A549 (cell line): ENCODE data around the gene NUP205. TPM values are rescaled to one million over a fixed set of nuclear protein-coding genes. Genes with fewer than 3 reads are reported as not detected.

ENCODE experiments used
- ATAC-seq, 2 experiments: fragments of 200-7000 bp in 1 of 2; fragments of >200 bp in 1 of 2; cut with Nextera tagmentation in 1 of 2; cut with Tn5 transposase in 1 of 2; 3 replicates each; pipeline versions ENCODE4 v1.8.0 to v1.9.1; 2018 to 2020; ENCODE audit warnings: mild to moderate bottlenecking in 1 of 2, moderate library complexity in 1 of 2
- CTCF ChIA-PET: fragments of 300-600 bp; sonication (Branson Sonifier 250); formaldehyde crosslinking; extraction: SDS; loops from one replicate; lab custom pipeline; 2021; ENCODE audit warnings: antibody characterized with exemption, inconsistent platforms; lab: Yijun Ruan, JAX
- POLR2A ChIA-PET: fragments of 350-600 bp; formaldehyde crosslinking; extraction: SDS; loops from one replicate; lab custom pipeline; 2021; ENCODE audit warnings: antibody characterized with exemption, inconsistent platforms; lab: Yijun Ruan, JAX
- DNase-seq, 2 experiments: peaks; one replicate each; pipeline versions ENCODE4 v3.0.0 to v3.0.0-alpha.2; 2011 to 2016; ENCODE audit warnings: low read depth in 1 of 2, low spot score in 1 of 2
- FAIRE-seq: peaks from 2 replicates; lab custom pipeline; 2011; peaks lifted over from hg19 to GRCh38; lab: Jason Lieb, UNC
- H3K27ac ChIP-seq, 2 experiments: fragments of >200 bp; sonication (Bioruptor Twin); formaldehyde crosslinking; 3 replicates each; pipeline ENCODE4 v1.5.1; 2016 to 2017
- H3K4me1 ChIP-seq: fragments of >200 bp; sonication (Bioruptor Twin); formaldehyde crosslinking; 3 replicates; pipeline ENCODE4 v1.6.1; 2016
- H3K4me2 ChIP-seq: fragments of >200 bp; sonication (Bioruptor Twin); formaldehyde crosslinking; 3 replicates; pipeline ENCODE4 v1.6.1; 2016
- H3K4me3 ChIP-seq: fragments of >200 bp; sonication (Bioruptor Twin); formaldehyde crosslinking; 3 replicates; pipeline ENCODE4 v1.5.1; 2016
- H3K9me3 ChIP-seq: fragments of >200 bp; sonication (Bioruptor Twin); formaldehyde crosslinking; 3 replicates; pipeline ENCODE4 v1.6.1; 2016
- CEBPB ChIP-seq, 2 experiments: fragments of >200 bp in 1 of 2; sonication (Bioruptor Twin) in 1 of 2; formaldehyde crosslinking in 1 of 2; IDR thresholded peaks; 2 replicates each; pipeline ENCODE4 v1.6.1; 2012 to 2016
- CHD2 ChIP-seq: fragments of 150-350 bp; IDR thresholded peaks from 2 replicates; pipeline ENCODE4 v1.6.1; 2014; ENCODE audit warnings: low read length; ENCODE audit not compliant: partially characterized antibody
- EHMT2 ChIP-seq: fragments of 200-600 bp; sonication (generic); IDR thresholded peaks from 2 replicates; pipeline ENCODE4 v1.6.1; 2016; ENCODE audit warnings: antibody characterized with exemption, low read depth, mild to moderate bottlenecking, moderate library complexity
- ESRRA ChIP-seq: fragments of 150-350 bp; IDR thresholded peaks from 2 replicates; pipeline ENCODE4 v1.6.1; 2014; ENCODE audit warnings: mild to moderate bottlenecking, low read length, borderline replicate concordance
- FOSB ChIP-seq: fragments of 250-450 bp; sonication (Bioruptor Pico); IDR thresholded peaks from 2 replicates; pipeline ENCODE4 v1.5.0; 2020; ENCODE audit warnings: mild to moderate bottlenecking, moderate library complexity
- GATA3 ChIP-seq: IDR thresholded peaks from 2 replicates; pipeline ENCODE4 v1.6.1; 2012; ENCODE audit warnings: borderline replicate concordance
- HDAC2 ChIP-seq: fragments of 200-600 bp; sonication (generic); IDR thresholded peaks from 2 replicates; pipeline ENCODE4 v1.6.1; 2016
- JUN ChIP-seq, 2 experiments: fragments of >200 bp; sonication (Bioruptor Twin); formaldehyde crosslinking; IDR thresholded peaks; 2 replicates in 1 of 2; 3 replicates in 1 of 2; pipeline ENCODE4 v1.6.1; 2016 to 2017
- MAFK ChIP-seq: fragments of 450-650 bp; IDR thresholded peaks from 2 replicates; pipeline ENCODE4 v1.6.1; 2014; ENCODE audit not compliant: partially characterized antibody
- MAZ ChIP-seq: fragments of 150-350 bp; IDR thresholded peaks from 2 replicates; pipeline ENCODE4 v1.6.1; 2014; ENCODE audit warnings: antibody characterized with exemption, low read depth, low read length, borderline replicate concordance
- PHF8 ChIP-seq: fragments of 200-600 bp; sonication (generic); IDR thresholded peaks from 2 replicates; pipeline ENCODE4 v1.6.1; 2016; ENCODE audit warnings: low read depth, mild to moderate bottlenecking, antibody characterized with exemption, moderate library complexity, borderline replicate concordance
- RAD21 ChIP-seq, 2 experiments: fragments of >200 bp in 1 of 2; sonication (Bioruptor Twin) in 1 of 2; formaldehyde crosslinking in 1 of 2; IDR thresholded peaks in 1 of 2; conservative IDR thresholded peaks in 1 of 2; 2 replicates in 1 of 2; 3 replicates in 1 of 2; pipeline ENCODE4 v1.6.1; 2012 to 2018; ENCODE audit warnings: inconsistent platforms in 1 of 2
- SMC3 ChIP-seq: fragments of >200 bp; sonication (Bioruptor Twin); formaldehyde crosslinking; IDR thresholded peaks from 3 replicates; pipeline ENCODE4 v1.6.1; 2018; ENCODE audit warnings: inconsistent platforms
- ZFP36 ChIP-seq: fragments of 450-650 bp; IDR thresholded peaks from 2 replicates; pipeline ENCODE4 v1.6.1; 2014; ENCODE audit warnings: borderline replicate concordance; ENCODE audit not compliant: partially characterized antibody
- ZNF302 ChIP-seq: fragments of 250-450 bp; sonication (Bioruptor Pico); IDR thresholded peaks from 2 replicates; pipeline ENCODE4 v1.9.0; 2021; ENCODE audit warnings: inconsistent platforms, mild to moderate bottlenecking, moderate library complexity
- WGBS: methylation state at CpG from one replicate; pipeline ENCODE4 v1.1.6; 2017; ENCODE audit errors: missing lambda C conversion rate; 5-methylcytosine and 5-hydroxymethylcytosine counted together
- polyA plus RNA-seq, 4 experiments: library from polyadenylated mRNA; depleted of rRNA in 3 of 4; stranded (reverse); fragments of >200 nt; fragmentation: RNase III in 1 of 4; extraction: RNeasy Plus Mini Kit Qiagen cat#74134 plus additional on column Dnase treatment in 1 of 4; gene quantifications; 2 replicates in 3 of 4; 3 replicates in 1 of 4; pipeline ENCODE4 v1.2.3, GENCODE V29; 2011 to 2017
- TF ChIP-seq, protein P1 (sequence below): IDR thresholded peaks from 2 replicates; pipeline ENCODE4 v1.6.1; 2012; ENCODE audit warnings: low read depth, borderline replicate concordance
- TF ChIP-seq, protein P2 (sequence below): IDR thresholded peaks from 2 replicates; pipeline ENCODE4 v1.6.1; 2012
- TF ChIP-seq, protein P3 (sequence below): fragments of 200-600 bp; sonication (generic); IDR thresholded peaks from 2 replicates; pipeline ENCODE4 v1.6.1; 2016; ENCODE audit warnings: antibody characterized with exemption, mild to moderate bottlenecking, moderate library complexity
- TF ChIP-seq, protein P4 (sequence below): IDR thresholded peaks from 2 replicates; pipeline ENCODE4 v1.6.1; 2012
- TF ChIP-seq, protein P5 (sequence below): fragments of >200 bp; sonication (Bioruptor Twin); formaldehyde crosslinking; IDR thresholded peaks from 2 replicates; pipeline ENCODE4 v1.6.1; 2016

The NUP205 gene
- polyA plus RNA-seq, 2 of the 4 experiments (the other 2 are of a cell fraction): 55.0 to 119 TPM

DNA sequence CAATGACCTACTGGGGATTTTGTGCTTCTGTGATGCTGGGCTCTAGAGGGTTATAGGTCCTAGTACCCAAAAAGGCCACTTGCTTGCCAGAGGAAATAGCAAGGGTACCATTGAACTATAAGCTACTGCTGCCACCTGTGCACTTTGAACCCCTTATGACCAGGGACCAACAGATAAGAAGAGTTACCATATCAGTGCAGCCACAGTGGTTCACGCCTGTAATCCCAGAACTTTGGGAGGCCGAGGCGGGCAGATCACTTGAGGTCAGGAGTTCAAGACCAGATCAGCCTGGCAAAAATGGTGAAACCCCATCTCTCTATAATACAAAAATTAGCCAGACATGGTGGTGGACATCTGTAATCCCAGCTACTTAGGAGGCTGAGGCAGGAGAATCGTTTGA, 32.3 kb upstream of the NUP205 start:
- ATAC-seq: no peak
- Histone ChIP-seq H3K27ac (no peak overlapping the region), H3K4me2 (no peak overlapping the region), H3K4me3 (no peak overlapping the region), H3K9me3 (no peaks in the 10 kb centered on the region), H3K4me1 (peaks cover 7% of the 10 kb centered on the region)
- CTCF ChIA-PET: interaction anchor here (1.1 to 2.0 kb wide), 3 partner anchors 11 to 251 kb away, joined by 3 to 8 read pairs (median 3); no protein-coding TSS in a partner anchor
- FAIRE-seq: no peak
- POLR2A ChIA-PET: no interaction called here
- 85% methylated on average over 4 of the region's 4 CpGs for WGBS
- no peak for DNase-seq
- TF ChIP-seq, protein P1, sequence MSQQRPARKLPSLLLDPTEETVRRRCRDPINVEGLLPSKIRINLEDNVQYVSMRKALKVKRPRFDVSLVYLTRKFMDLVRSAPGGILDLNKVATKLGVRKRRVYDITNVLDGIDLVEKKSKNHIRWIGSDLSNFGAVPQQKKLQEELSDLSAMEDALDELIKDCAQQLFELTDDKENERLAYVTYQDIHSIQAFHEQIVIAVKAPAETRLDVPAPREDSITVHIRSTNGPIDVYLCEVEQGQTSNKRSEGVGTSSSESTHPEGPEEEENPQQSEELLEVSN: no peak
- TF ChIP-seq MAFK: no peak
- TF ChIP-seq PHF8: no peak

DNA sequence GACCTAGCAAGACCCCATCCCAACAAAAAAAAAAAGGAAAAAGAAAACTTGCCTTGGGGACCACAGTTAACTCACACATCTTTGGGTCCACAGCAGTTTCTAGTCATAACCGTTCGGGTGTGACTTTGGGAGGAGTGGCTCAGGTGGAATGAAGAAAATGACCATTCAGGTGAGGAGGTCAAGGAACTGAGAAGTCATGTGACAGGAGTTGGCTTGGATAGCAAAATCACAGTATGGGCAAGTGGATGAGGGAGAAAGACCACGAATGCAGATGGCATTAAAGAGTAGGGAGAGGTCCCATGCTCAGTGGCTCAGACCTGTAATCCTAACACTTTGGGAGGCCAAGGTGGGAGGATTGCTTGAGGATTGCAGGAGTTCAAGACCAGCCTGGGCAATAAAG, 30.7 kb upstream of the NUP205 start:
- no peak for TF ChIP-seq ZNF302 (CRISPR knock-in tag)
- no peak for TF ChIP-seq CHD2
- TF ChIP-seq RAD21 (conservative IDR thresholded peaks at IDR 0.05 in 1 of 2, IDR thresholded peaks at IDR 0.05 in 1 of 2): no peak
- TF ChIP-seq, protein P2, sequence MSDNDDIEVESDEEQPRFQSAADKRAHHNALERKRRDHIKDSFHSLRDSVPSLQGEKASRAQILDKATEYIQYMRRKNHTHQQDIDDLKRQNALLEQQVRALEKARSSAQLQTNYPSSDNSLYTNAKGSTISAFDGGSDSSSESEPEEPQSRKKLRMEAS: no peak
- TF ChIP-seq, protein P3, sequence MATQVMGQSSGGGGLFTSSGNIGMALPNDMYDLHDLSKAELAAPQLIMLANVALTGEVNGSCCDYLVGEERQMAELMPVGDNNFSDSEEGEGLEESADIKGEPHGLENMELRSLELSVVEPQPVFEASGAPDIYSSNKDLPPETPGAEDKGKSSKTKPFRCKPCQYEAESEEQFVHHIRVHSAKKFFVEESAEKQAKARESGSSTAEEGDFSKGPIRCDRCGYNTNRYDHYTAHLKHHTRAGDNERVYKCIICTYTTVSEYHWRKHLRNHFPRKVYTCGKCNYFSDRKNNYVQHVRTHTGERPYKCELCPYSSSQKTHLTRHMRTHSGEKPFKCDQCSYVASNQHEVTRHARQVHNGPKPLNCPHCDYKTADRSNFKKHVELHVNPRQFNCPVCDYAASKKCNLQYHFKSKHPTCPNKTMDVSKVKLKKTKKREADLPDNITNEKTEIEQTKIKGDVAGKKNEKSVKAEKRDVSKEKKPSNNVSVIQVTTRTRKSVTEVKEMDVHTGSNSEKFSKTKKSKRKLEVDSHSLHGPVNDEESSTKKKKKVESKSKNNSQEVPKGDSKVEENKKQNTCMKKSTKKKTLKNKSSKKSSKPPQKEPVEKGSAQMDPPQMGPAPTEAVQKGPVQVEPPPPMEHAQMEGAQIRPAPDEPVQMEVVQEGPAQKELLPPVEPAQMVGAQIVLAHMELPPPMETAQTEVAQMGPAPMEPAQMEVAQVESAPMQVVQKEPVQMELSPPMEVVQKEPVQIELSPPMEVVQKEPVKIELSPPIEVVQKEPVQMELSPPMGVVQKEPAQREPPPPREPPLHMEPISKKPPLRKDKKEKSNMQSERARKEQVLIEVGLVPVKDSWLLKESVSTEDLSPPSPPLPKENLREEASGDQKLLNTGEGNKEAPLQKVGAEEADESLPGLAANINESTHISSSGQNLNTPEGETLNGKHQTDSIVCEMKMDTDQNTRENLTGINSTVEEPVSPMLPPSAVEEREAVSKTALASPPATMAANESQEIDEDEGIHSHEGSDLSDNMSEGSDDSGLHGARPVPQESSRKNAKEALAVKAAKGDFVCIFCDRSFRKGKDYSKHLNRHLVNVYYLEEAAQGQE: no peak
- TF ChIP-seq, protein P4, sequence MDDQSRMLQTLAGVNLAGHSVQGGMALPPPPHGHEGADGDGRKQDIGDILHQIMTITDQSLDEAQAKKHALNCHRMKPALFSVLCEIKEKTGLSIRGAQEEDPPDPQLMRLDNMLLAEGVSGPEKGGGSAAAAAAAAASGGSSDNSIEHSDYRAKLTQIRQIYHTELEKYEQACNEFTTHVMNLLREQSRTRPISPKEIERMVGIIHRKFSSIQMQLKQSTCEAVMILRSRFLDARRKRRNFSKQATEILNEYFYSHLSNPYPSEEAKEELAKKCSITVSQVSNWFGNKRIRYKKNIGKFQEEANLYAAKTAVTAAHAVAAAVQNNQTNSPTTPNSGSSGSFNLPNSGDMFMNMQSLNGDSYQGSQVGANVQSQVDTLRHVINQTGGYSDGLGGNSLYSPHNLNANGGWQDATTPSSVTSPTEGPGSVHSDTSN: no peak
- no peak for TF ChIP-seq EHMT2
- TF ChIP-seq ESRRA: no peak
- TF ChIP-seq HDAC2: no peak
- WGBS: 42% methylated on average over 3 of the region's 3 CpGs
- Histone ChIP-seq H3K9me3 (no peaks in the 10 kb centered on the region), H3K4me2 (no peak overlapping the region), H3K4me3 (no peak overlapping the region), H3K4me1 (no peaks in the 10 kb centered on the region), H3K27ac (no peak overlapping the region)
- CTCF ChIA-PET: no interaction called here
- ATAC-seq: no peak
- FAIRE-seq: no peak
- POLR2A ChIA-PET: no interaction called here
- DNase-seq: no peak

DNA sequence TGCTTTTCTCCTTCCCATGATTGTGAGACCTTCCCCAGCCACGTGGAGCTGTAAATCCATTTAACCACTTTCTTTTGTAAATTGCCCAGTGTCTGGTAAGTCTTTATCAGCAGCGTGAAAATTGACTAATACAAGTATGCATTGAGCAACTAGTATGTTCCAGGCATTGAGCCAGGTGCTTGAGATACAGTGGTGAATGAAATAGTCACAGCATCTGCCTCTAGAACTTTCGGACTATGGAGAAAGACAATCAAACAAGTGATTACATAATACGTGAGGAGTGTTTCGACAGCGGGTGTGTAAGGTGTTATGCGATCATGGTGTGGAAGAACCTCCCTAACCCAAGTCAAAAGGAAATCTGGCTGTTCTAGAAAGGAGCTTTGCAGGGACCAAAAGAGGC, 21.6 kb upstream of the NUP205 start:
- POLR2A ChIA-PET: no interaction called here
- 36% methylated on average over 7 of the region's 7 CpGs for WGBS
- H3K27ac ChIP-seq: no peak overlapping the region
- peak; percentile 43 to 77; a peak in 5 of 6 replicates for ATAC-seq
- no peak overlapping the region for H3K4me3 ChIP-seq
- DNase-seq: peak in 1 of 2 experiments; percentile 46
- TF ChIP-seq, protein P5, sequence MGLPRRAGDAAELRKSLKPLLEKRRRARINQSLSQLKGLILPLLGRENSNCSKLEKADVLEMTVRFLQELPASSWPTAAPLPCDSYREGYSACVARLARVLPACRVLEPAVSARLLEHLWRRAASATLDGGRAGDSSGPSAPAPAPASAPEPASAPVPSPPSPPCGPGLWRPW: peak; percentile 44; the same call in 1 of the 2 replicates
- TF ChIP-seq GATA3 (no peak), RAD21 (conservative IDR thresholded peaks at IDR 0.05 in 1 of 2, IDR thresholded peaks at IDR 0.05 in 1 of 2) (no peak), FOSB (CRISPR knock-in tag) (no peak), MAFK (no peak), CEBPB (IDR thresholded peaks at IDR 0.05) (peak; percentile 64 to 72; a peak in 2 of 4 replicates), MAZ (no peak), ZFP36 (no peak), SMC3 (no peak), JUN (IDR thresholded peaks at IDR 0.05) (no peak)
- no peaks in the 10 kb centered on the region for H3K4me1 ChIP-seq
- H3K9me3 ChIP-seq: no peaks in the 10 kb centered on the region
- peak; percentile 43 for FAIRE-seq
- H3K4me2 ChIP-seq: no peak overlapping the region
- CTCF ChIA-PET: interaction anchor here (0.9 to 1.2 kb wide), 3 partner anchors 11 to 262 kb away, joined by 3 read pairs; no protein-coding TSS in a partner anchor
